Erythroblast (primary cell): ENCODE results near the gene ACTL10.

Source experiments
- DNase-seq, 2 experiments: peaks; one replicate each; lab custom pipeline; 2025; lab: John Stamatoyannopoulos, UW
- GATA1 ChIP-seq: IDR thresholded peaks from 2 replicates; pipeline ENCODE4 v1.6.1; 2011; ENCODE audit warnings: low read depth, mild to moderate bottlenecking, control low read depth, low read length, moderate library complexity
- POLR2A ChIP-seq: IDR thresholded peaks from 2 replicates; pipeline ENCODE4 v1.6.1; 2011; ENCODE audit warnings: mild to moderate bottlenecking, low read length

The ACTL10 gene

GRCh38 chr20:33654680-33655161, 12.0 kb upstream of the ACTL10 start:
- no peak for DNase-seq

GRCh38 chr20:33655164-33655563, 11.6 kb upstream of the ACTL10 start:
- DNase-seq: no peak
- TF ChIP-seq POLR2A (no peak), GATA1 (no peak)

More at GRCh38 chr20:33654680-33655161, 12.0 kb upstream of the ACTL10 start:
- TF ChIP-seq GATA1 (no peak), POLR2A (no peak)

- no peak for TF ChIP-seq GATA1
- TF ChIP-seq POLR2A: no peak
- no peak for DNase-seq
These were observed 10.5 kb upstream of the ACTL10 start for GRCh38 chr20:33656010-33656782.

- DNase-seq: no peak
- TF ChIP-seq POLR2A (no peak), GATA1 (no peak)
These were observed 9.7 kb upstream of the ACTL10 start for GRCh38 chr20:33656783-33657703.

- TF ChIP-seq GATA1 (no peak), POLR2A (no peak)
- no peak for DNase-seq
These were observed 9.0 kb upstream of the ACTL10 start for GRCh38 chr20:33657704-33658095.

GRCh38 chr20:33658510-33658909, 8.2 kb upstream of the ACTL10 start:
- TF ChIP-seq POLR2A: no peak
- TF ChIP-seq GATA1: no peak
- no peak for DNase-seq

GRCh38 chr20:33658929-33659328, 7.8 kb upstream of the ACTL10 start:
- TF ChIP-seq POLR2A (no peak), GATA1 (no peak)
- DNase-seq: no peak

- no peak for TF ChIP-seq GATA1
- no peak for TF ChIP-seq POLR2A
- DNase-seq: no peak
These were observed 7.3 kb upstream of the ACTL10 start for GRCh38 chr20:33659341-33660034.

- no peak for TF ChIP-seq POLR2A
- no peak for TF ChIP-seq GATA1
- no peak for DNase-seq
These were observed 6.6 kb upstream of the ACTL10 start for GRCh38 chr20:33660035-33660684.

- TF ChIP-seq POLR2A (no peak), GATA1 (no peak)
- DNase-seq: no peak
These were observed 6.1 kb upstream of the ACTL10 start for GRCh38 chr20:33660685-33661058.

GRCh38 chr20:33662172-33662571, 4.6 kb upstream of the ACTL10 start, which contains the start of gene C20orf144:
TSS of gene C20orf144 (plus strand) at chr20:33662327. CDS start at chr20:33662346, 19 bp downstream.
- TF ChIP-seq POLR2A (no peak), GATA1 (no peak)

GRCh38 chr20:33663161-33664084, 3.3 kb upstream of the ACTL10 start:
- TF ChIP-seq POLR2A: peak; percentile 71
- TF ChIP-seq GATA1: no peak
- DNase-seq: peak; percentile 88 to 91

More at GRCh38 chr20:33662172-33662571, 4.6 kb upstream of the ACTL10 start, which contains the start of gene C20orf144:
- no peak for DNase-seq
